HFF-Myc (cell line): ENCODE measurements around the gene PPP2R3A.
"Not testable (repeated sequence)": the region's sequence is repeated elsewhere in the genome, so short reads cannot be mapped to it uniquely, and the experiment has no call there.

Experiments used
- DNase-seq: peaks from one replicate; pipeline ENCODE4 v3.0.0-alpha.2; 2011; ENCODE audit warnings: low read depth; ENCODE audit errors: extremely low read depth
- H3K4me3 ChIP-seq: replicated peaks from 2 replicates; pipeline ENCODE4 v1.5.1; 2011; ENCODE audit warnings: low read depth, mild to moderate bottlenecking, control low read depth, low read length
- CTCF ChIP-seq: IDR thresholded peaks from 2 replicates; pipeline ENCODE4 v1.5.1; 2012; ENCODE audit warnings: mild to moderate bottlenecking, low read depth, low read length, control low read depth; ENCODE audit errors: missing control alignments

Gene PPP2R3A

GRCh38 chr3:136152963-136153362 is 187.4 kb downstream of the PPP2R3A start:
- no peak overlapping the region for H3K4me3 ChIP-seq

GRCh38 chr3:136161516-136161915 is 196.0 kb downstream of the PPP2R3A start:
- TF ChIP-seq CTCF = no peak
- DNase-seq = no peak

More at GRCh38 chr3:136152963-136153362, 187.4 kb downstream of the PPP2R3A start:
- no peak for TF ChIP-seq CTCF
- no peak for DNase-seq

GRCh38 chr3:136162322-136162721 is 196.8 kb downstream of the PPP2R3A start:
- no peak for TF ChIP-seq CTCF
- DNase-seq = no peak
- no peak overlapping the region for H3K4me3 ChIP-seq

More at GRCh38 chr3:136161516-136161915, 196.0 kb downstream of the PPP2R3A start:
- H3K4me3 ChIP-seq = no peak overlapping the region

GRCh38 chr3:136163607-136164006 is 198.1 kb downstream of the PPP2R3A start:
- not testable (repeated sequence) for DNase-seq, H3K4me3 ChIP-seq

- TF ChIP-seq CTCF = no peak
- no peak overlapping the region for H3K4me3 ChIP-seq
- DNase-seq = no peak
Observed at GRCh38 chr3:136166507-136166906, 201.0 kb downstream of the PPP2R3A start.

GRCh38 chr3:136168236-136168635 is 202.7 kb downstream of the PPP2R3A start:
- DNase-seq, H3K4me3 ChIP-seq: not testable (repeated sequence)

- no peak for DNase-seq
- H3K4me3 ChIP-seq = no peak overlapping the region
- TF ChIP-seq CTCF = no peak
Observed at GRCh38 chr3:136171097-136171542, 205.6 kb downstream of the PPP2R3A start.

GRCh38 chr3:136173939-136174490 is 208.5 kb downstream of the PPP2R3A start:
- no peak for TF ChIP-seq CTCF

More at GRCh38 chr3:136173939-136174490, 208.5 kb downstream of the PPP2R3A start:
- H3K4me3 ChIP-seq = no peak overlapping the region
- DNase-seq = no peak
